GM18517 (cell line): ENCODE results near the gene GFM2.
"Not testable (repeated sequence)": the region's sequence is repeated elsewhere in the genome, so short reads cannot be mapped to it uniquely, and the experiment has no call there.

ENCODE experiments used
- ATAC-seq: cut with Tn5 transposase; IDR thresholded peaks from one replicate; pipeline ENCODE4 v1.9.1; 2021; ENCODE audit warnings: mild to moderate bottlenecking, moderate library complexity; ENCODE audit not compliant: unreplicated experiment

GFM2 gene

DNA sequence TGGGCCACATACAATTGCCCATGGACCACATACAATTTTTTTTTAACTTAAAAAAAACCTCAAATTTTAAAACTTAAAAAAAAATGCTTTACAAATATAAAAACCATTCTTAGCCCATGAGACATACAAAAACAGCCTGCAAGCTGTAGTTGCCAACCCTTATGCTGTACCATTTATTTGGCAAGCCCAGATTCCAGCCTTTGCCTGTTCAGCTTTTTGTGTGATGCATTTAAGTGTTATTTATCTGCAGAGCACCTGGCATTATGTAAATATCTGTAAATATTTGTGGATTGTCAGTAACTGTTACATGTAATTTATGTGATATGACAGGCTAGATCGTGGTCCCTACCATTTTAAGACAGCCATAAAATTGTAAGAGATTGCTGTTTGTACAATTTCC, 49.3 kb downstream of the GFM2 start:
- no peak for ATAC-seq

DNA sequence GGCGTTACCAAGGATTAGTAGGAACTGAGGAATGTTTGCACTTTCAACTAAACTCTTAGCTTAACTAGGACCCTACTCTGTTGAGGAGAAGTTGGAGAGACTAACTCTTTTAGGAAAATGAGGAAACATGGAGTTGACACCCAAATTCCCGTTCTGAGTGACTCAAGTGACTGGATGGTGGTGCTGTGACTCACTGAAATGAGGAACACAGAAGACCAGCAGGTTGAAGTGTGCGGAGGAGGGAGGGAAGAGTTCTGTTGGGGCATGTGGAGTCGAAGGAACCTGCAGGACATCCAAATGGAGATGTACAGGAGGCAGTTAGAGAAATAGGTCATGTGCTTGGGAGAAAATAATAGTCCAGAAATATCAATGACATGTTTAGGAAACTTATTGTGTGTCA, 73.7 kb downstream of the GFM2 start:
- ATAC-seq, result no peak

DNA sequence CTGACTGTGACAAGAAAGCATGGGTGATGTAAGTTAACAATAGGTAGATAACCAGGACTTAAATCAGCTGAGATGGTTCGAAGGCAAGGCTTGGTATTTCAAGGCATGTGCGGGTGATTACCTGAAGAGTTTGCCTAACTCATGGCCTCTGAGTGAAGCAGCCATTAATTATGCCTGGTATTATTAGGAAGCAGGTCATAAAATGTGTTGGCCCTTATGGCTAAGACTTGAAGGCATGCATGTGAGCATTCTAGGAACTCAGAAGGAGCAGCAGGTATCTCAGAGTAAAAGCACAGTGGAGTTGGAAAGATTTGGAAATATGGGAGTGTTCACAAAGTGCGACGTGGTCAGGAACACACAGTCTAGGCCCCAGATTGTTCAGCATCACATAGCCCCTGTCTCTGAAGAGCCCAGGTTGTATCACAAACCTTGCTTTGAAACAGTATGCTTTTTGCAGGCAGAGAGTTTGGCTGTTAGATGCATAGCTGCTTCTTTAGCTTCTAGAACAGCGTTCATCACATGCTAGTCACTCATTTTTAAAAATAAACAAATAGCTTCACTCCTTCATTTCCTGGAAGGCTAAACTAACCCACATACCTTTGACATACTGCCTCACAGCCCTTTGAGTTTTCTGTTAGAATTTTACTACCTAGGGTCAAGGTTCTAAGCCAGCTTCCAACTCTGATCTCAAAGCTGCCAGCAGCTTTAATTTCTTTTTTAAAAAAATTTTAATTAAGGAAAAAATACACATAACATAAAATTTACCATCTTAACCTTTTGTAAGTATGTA, 79.8 kb downstream of the GFM2 start:
- no peak for ATAC-seq

DNA sequence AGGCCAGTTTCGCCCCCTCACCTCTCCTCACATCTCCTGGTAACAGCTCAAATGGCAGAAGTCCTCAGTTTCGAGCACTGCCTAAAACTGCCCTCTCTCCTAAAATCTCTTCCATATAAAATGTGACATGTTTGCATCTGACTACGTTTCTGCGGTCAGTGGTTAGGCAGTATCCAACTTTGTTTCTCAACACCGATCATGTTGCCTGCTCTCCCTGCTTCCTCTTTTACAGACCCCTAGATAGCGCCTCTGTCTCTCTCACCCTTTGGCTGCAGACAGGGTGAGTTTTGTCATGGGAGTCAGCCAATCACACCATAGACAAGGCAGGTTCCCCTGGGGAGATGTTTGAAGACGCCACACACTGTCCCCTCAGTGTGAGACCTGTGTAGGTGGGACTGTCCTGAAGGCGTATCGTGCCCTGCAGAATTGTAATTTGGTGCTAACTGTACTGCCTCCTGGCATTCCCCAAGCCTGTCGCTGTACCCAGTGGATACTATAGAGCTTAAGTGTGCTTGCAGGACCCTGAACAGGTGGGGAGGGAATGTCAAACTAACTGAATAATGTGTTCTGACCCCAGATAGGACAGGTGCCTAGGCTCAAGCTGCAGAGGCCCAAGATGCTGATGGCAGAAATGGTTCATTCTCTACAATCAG, 80.8 kb downstream of the GFM2 start:
- ATAC-seq, result peak; percentile 54

DNA sequence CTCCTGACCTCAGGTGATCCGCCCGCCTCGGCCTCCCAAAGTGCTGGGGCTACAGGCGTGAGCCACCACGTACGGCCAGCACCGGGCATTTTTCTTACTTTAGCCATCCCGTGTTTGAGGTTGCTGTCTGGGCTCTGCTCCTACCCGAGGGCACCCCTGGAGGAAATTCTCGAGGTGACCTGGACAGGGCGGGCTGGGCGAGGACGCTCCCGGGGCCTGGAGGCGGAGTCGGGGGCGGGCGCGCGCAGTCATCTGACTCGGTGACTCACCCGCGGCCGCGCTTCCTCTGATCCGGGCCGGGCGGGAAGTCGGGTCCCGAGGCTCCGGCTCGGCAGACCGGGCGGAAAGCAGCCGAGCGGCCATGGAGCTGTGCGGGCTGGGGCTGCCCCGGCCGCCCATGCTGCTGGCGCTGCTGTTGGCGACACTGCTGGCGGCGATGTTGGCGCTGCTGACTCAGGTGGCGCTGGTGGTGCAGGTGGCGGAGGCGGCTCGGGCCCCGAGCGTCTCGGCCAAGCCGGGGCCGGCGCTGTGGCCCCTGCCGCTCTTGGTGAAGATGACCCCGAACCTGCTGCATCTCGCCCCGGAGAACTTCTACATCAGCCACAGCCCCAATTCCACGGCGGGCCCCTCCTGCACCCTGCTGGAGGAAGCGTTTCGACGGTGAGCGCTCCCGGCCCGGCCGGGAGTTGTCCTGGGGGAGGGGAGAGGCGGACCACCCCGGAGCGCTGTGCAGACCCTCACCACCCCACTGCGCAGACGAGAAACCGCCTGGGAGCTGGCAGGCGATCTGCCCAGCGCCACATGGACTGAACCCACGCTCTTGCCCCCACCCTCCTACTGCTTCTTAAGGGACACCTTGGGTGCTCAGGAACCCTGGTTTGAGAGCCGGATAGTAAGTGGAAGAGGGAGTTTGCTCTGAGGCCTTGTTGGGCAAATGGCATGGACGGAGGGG, 81.7 kb downstream of the GFM2 start, which contains the start of gene HEXB:
HEXB (plus strand) TSS at position 334 of the 952 bp plus-strand sequence; CDS start at position 362, 28 bp downstream.
- ATAC-seq, result peak; percentile 63

DNA sequence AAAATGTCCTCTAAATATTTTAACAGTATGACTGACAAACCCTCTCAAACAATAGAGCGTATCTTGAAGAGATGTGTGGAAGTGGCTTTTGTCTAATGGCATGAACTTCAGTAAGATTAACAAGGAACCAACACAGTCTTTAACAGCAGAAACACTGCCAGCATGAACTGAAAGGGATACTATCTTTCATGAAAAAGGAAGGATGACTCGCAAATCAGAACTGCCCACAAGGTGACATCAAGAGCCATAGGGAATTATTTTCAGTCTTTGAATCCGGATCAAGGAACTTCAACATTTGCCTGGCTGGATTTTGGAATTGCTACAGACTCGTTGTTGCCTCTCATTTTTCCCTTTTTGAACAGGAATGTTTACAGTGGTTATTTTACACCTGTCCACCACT, 87.0 kb downstream of the GFM2 start:
- ATAC-seq, result no peak

DNA sequence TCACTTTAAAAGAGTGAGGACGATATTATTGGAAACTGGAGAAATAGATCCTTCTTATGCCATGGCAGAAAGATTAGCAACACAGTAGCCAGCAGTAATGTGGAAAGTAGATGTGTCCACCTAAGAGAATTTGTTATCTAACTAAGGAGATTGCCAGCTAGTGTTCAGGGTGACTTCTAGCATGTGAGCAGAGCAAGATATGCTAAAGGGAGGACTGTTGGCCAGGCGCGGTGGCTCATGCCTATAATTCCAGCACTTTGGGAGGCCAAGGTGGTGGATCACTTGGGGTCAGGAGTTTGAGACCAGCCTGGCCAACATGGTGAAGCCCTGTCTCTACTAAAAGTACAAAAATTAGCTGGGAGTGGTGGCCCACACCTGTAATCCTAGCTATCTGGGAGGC, 87.6 kb downstream of the GFM2 start:
- not testable (repeated sequence) for ATAC-seq

DNA sequence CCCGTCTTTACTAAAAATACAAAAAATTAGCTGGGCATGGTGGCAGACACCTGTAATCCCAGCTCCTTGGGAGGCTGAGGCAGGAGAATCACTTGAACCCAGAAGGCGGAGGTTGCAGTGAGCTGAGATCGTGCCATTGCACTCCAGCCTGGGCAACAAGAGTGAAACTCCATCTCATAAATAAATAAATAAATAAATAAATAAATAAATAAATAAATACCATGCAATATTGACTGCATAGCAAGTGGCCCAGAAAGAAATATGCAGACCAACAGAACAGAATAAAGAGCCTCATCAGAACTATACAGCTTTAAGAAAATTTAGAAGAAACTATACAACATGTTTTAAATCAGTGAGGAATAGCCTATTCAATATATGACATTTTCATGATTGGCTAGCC, 88.8 kb downstream of the GFM2 start:
- ATAC-seq, result not testable (repeated sequence)

DNA sequence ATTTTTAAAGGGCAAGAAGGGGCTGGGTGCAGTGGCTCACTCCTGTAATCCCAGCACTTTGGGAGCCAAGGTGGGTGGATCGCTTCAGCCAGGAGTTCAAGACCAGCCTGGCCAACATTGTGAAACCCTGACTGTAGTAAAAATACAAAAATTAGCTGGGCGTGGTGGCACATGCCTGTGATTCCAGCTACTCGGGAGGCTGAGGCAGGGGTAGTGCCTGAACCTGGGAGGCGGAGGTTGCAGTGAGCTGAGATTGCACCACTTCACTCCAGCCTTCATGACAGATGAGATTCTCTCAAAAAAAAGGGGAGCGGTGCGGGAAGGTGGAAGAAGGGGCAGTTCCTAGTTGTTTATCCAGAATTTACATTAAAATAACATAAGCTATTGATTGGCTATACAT, 90.5 kb downstream of the GFM2 start:
- ATAC-seq, result not testable (repeated sequence)

DNA sequence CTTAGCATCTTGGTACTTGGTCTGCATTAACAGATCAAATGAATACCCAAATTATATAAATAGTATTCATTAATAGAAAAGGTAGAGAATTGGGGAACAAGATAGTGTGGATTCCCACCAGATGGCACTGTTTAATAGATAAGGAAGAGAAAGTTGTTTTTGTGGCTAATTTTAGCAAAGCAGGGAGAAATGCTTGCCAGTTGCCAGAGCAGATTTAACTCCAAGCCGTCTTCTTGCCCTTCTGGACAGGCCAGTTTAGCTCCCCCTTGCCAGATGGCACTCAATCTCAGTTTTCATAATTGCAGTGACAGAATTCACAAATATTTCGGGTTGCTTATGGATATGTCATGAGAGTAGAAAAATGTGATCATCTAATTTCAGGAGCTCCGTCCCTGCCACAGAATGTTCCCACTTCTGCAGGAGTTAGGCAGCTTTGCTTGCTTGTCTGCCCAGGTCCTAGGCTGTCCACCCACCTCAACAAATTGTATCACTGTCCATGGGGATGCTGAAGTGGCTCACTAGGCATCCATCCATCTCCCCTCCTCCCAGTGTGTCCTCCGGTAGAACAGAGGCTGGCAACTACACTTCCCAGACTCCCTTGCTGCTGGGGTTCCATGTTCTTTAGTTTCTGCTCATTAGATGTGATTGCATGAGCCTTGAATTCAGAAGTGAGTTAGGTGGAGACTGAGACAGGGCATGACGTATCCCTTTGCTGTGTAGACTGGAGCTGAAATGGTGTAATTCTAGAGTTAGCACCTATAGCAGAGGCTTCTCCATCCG, 93.7 kb downstream of the GFM2 start:
- no peak for ATAC-seq

DNA sequence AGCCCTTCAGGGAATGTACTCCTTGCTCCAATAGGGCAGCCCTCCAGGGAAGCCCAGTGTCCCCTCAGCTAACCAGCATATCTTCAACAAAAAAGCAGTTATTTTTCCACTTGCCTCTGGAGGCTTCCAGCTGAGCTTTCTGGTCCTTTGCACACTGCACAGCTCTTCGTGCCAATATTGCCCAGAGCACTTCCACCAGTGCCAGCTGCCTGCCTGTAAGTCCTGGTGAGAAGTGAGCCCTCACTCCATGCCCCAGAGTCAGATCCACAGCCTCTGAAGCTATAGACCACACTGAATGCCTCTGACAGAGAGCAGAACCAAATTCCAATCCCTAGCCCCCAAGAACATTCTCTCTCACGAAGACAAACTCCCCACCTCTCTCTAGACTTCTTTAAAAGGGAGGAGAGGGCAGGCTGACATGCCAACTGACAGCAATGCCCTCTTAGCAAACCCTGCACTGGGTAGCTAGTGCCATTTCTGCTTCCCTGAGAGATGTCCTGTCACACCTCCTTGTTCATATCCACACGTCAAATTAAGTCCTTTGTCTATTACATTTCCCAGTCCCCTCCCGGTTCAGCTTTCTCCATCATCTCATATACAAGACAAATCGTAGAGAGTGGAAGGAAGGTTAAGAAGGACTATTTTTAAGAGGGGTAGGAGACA, 94.6 kb downstream of the GFM2 start:
- ATAC-seq, result no peak
